NB4 (cell line): ENCODE measurements around the gene DGKQ.
"Not testable (repeated sequence)": the region's sequence is repeated elsewhere in the genome, so short reads cannot be mapped to it uniquely, and the experiment has no call there.

ENCODE experiments used
- MYC ChIP-seq: IDR thresholded peaks from 2 replicates; pipeline ENCODE4 v1.6.1; 2011; ENCODE audit warnings: low read depth, low read length
- POLR2A ChIP-seq: IDR thresholded peaks from 2 replicates; pipeline ENCODE4 v1.6.1; 2011; ENCODE audit warnings: mild to moderate bottlenecking; ENCODE audit not compliant: insufficient read length; ENCODE audit errors: extremely low read depth
- TF ChIP-seq, protein P1 (sequence below): IDR thresholded peaks from one replicate; pipeline ENCODE4 v1.5.1; 2012; ENCODE audit warnings: low read depth, low read length

DNA sequence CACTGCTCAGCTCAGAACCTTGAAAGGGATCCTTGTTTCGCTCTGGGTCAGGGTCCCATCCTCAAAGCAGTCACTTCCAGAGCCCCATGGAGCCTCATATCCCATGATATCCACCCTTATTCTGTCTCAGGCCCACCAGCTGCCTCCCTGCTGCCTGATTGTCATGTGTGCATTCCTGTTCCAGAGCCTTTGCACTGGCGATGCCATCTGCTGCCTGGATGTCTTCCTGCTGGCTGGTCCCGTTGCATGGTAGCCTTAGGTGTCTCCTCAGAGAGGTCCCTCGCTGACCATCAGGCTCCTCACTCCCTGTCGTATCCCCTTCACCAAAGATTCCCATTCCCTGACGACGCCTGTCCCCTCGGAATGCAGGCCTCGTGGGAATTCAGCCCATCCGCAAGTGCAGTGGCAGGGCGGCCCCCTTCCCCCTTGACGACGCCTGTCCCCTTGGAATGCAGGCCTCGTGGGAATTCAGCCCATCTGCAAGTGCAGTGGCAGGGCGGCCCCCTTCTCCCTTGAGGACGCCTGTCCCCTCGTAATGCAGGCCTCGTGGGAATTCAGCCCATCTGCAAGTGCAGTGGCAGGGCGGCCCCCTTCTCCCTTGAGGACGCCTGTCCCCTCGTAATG lies 26.0 kb upstream of the DGKQ start:
- TF ChIP-seq, protein P1, sequence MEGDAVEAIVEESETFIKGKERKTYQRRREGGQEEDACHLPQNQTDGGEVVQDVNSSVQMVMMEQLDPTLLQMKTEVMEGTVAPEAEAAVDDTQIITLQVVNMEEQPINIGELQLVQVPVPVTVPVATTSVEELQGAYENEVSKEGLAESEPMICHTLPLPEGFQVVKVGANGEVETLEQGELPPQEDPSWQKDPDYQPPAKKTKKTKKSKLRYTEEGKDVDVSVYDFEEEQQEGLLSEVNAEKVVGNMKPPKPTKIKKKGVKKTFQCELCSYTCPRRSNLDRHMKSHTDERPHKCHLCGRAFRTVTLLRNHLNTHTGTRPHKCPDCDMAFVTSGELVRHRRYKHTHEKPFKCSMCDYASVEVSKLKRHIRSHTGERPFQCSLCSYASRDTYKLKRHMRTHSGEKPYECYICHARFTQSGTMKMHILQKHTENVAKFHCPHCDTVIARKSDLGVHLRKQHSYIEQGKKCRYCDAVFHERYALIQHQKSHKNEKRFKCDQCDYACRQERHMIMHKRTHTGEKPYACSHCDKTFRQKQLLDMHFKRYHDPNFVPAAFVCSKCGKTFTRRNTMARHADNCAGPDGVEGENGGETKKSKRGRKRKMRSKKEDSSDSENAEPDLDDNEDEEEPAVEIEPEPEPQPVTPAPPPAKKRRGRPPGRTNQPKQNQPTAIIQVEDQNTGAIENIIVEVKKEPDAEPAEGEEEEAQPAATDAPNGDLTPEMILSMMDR = not testable (repeated sequence)
- not testable (repeated sequence) for TF ChIP-seq POLR2A, MYC
